ENCODE results near the gene LSR. TPM values are rescaled to one million over a fixed set of nuclear protein-coding genes. Genes with fewer than 3 reads are reported as not detected.
"Not testable (repeated sequence)": the region's sequence is repeated elsewhere in the genome, so short reads cannot be mapped to it uniquely, and the experiment has no call there.

Gene LSR
- total RNA-seq, 1 donor from 2014 or later: 97.1 TPM

- no peak for DNase-seq (ENCODE audit: low read depth)
- no peak overlapping the region for H3K4me3 ChIP-seq (ENCODE audit: low read depth, low read length)
- peak; percentile 22 for TF ChIP-seq CTCF (conservative IDR thresholded peaks at IDR 0.05; ENCODE audit: low read depth, low read length)
Observed at GRCh38 chr19:35236638-35237400, 12.0 kb upstream of the LSR start.

- DNase-seq (ENCODE audit: low read depth); H3K4me3 ChIP-seq (ENCODE audit: low read depth, low read length): not testable (repeated sequence)
Observed at GRCh38 chr19:35239597-35239996, 9.2 kb upstream of the LSR start.

GRCh38 chr19:35240327-35240726, 8.5 kb upstream of the LSR start:
- no peak for DNase-seq (ENCODE audit: low read depth)
- no peak overlapping the region for H3K4me3 ChIP-seq (ENCODE audit: low read depth, low read length)
- TF ChIP-seq CTCF (conservative IDR thresholded peaks at IDR 0.05; ENCODE audit: low read depth, low read length): no peak

- no peak overlapping the region for H3K4me3 ChIP-seq (ENCODE audit: low read depth, low read length)
- DNase-seq (ENCODE audit: low read depth): no peak
- TF ChIP-seq CTCF (conservative IDR thresholded peaks at IDR 0.05; ENCODE audit: low read depth, low read length): no peak
Observed at GRCh38 chr19:35241417-35241816, 7.4 kb upstream of the LSR start.

GRCh38 chr19:35246466-35247092, 2.2 kb upstream of the LSR start:
- no peak for DNase-seq (ENCODE audit: low read depth)

GRCh38 chr19:35247526-35248309, 1.1 kb upstream of the LSR start:
- H3K4me3 ChIP-seq (ENCODE audit: low read depth, low read length): peak overlapping the region; percentile 91
- peak; percentile 44 for TF ChIP-seq CTCF (conservative IDR thresholded peaks at IDR 0.05; ENCODE audit: low read depth, low read length)
- DNase-seq (ENCODE audit: low read depth): peak; percentile 57

More at GRCh38 chr19:35246466-35247092, 2.2 kb upstream of the LSR start:
- no peak for TF ChIP-seq CTCF (conservative IDR thresholded peaks at IDR 0.05; ENCODE audit: low read depth, low read length)
- no peak overlapping the region for H3K4me3 ChIP-seq (ENCODE audit: low read depth, low read length)

- TF ChIP-seq CTCF (conservative IDR thresholded peaks at IDR 0.05; ENCODE audit: low read depth, low read length): no peak
- H3K4me3 ChIP-seq (ENCODE audit: low read depth, low read length): peak overlapping the region; percentile 91
- DNase-seq (ENCODE audit: low read depth): no peak
Observed at GRCh38 chr19:35249146-35249847, 495 bp downstream of the LSR start.

All from epithelial cell of proximal tubule (primary cell).